HCT116 (cell line): Measurements from ENCODE around the gene TRABD. TPM values are rescaled to one million over a fixed set of nuclear protein-coding genes. Genes with fewer than 3 reads are reported as not detected.

ENCODE experiments used
- ATAC-seq: fragments of 200-7000 bp; cut with Tn5 transposase; 2 replicates; pipeline ENCODE4 v1.9.1; 2020; ENCODE audit warnings: mild to moderate bottlenecking, moderate library complexity
- BruUV-seq: library from RNA; stranded (reverse); fragments of 400-500 nt; replicated peaks from 2 replicates; lab custom pipeline; 2021; lab: Mats Ljungman, UMichigan
- CTCF ChIA-PET: fragments of 300-600 bp; sonication (Branson Sonifier 250); formaldehyde crosslinking; loops from one replicate; lab custom pipeline; 2021; ENCODE audit warnings: antibody characterized with exemption; lab: Charles Lee
- POLR2A ChIA-PET: fragments of 300-600, 350-600 bp; sonication (Branson Sonifier 250); formaldehyde crosslinking; loops from one replicate; lab custom pipeline; 2021; ENCODE audit warnings: antibody characterized with exemption; lab: Charles Lee
- RAD21 ChIA-PET, 2 experiments: fragments of 300-600 bp; sonication (Branson Sonifier 250); formaldehyde crosslinking; loops; one replicate each; lab custom pipeline; 2023; ENCODE audit warnings: low total read pairs in 2 of 2; ENCODE audit not compliant: uncharacterized antibody in 2 of 2, unreplicated experiment in 2 of 2, low non-redundant PET in 1 of 2; lab: Charles Lee
- DNase-seq: peaks from one replicate; pipeline ENCODE4 v3.0.0-alpha.2; 2010; ENCODE audit warnings: low read depth, low spot score
- H2AFZ ChIP-seq: fragments of 200-600 bp; shearing (Covaris generic), sonication (generic); 2 replicates; pipeline ENCODE4 v1.6.1; 2017; ENCODE audit warnings: low read depth, mixed run types, mixed read lengths, antibody characterized with exemption, low read length; ENCODE audit not compliant: poor library complexity, severe bottlenecking
- H3K27ac ChIP-seq: 2 replicates; pipeline ENCODE4 v1.5.1; 2012; ENCODE audit warnings: low read depth, low read length
- H3K27me3 ChIP-seq: fragments of 200-600 bp; sonication (generic); 2 replicates; pipeline ENCODE4 v1.6.1; 2016; ENCODE audit warnings: mixed run types, low read length, mixed read lengths; ENCODE audit not compliant: insufficient read depth
- H3K36me3 ChIP-seq, 2 experiments: fragments of 200-500 bp in 1 of 2; fragments of 200-600 bp in 1 of 2; sonication (Bioruptor generic) in 1 of 2; sonication (generic) in 1 of 2; 2 replicates each; pipeline versions ENCODE4 v1.5.1 to v1.6.1; 2014 to 2016; ENCODE audit warnings: low read length in 2 of 2, inconsistent platforms in 1 of 2, mixed read lengths in 1 of 2, mixed run types in 1 of 2; ENCODE audit not compliant: insufficient read depth in 2 of 2, control insufficient read depth in 1 of 2
- H3K4me1 ChIP-seq, 2 experiments: fragments of 200-600 bp in 1 of 2; sonication (generic) in 1 of 2; 2 replicates each; pipeline versions ENCODE4 v1.5.1 to v1.6.1; 2012 to 2017; ENCODE audit warnings: low read length in 2 of 2, inconsistent platforms in 1 of 2, mild to moderate bottlenecking in 1 of 2, mixed read lengths in 1 of 2, mixed run types in 1 of 2, moderate library complexity in 1 of 2; ENCODE audit not compliant: insufficient read depth in 2 of 2, control insufficient read depth in 1 of 2
- H3K4me2 ChIP-seq: fragments of 200-600 bp; sonication (generic); 2 replicates; pipeline ENCODE4 v1.6.1; 2017; ENCODE audit warnings: mixed run types, low read length, mixed read lengths
- H3K4me3 ChIP-seq, 2 experiments: fragments of 200-600 bp in 1 of 2; sonication (generic) in 1 of 2; replicated peaks in 1 of 2; 2 replicates each; pipeline ENCODE4 v1.5.1; 2011 to 2016; ENCODE audit warnings: low read length in 2 of 2, control low read depth in 1 of 2, low read depth in 1 of 2, mild to moderate bottlenecking in 1 of 2, mixed read lengths in 1 of 2, mixed run types in 1 of 2
- H3K79me2 ChIP-seq: fragments of 200-600 bp; sonication (generic); 2 replicates; pipeline ENCODE4 v1.6.1; 2017; ENCODE audit warnings: mild to moderate bottlenecking, mixed run types, low read length, moderate library complexity, mixed read lengths; ENCODE audit not compliant: insufficient read depth
- H3K9ac ChIP-seq: fragments of 200-600 bp; sonication (generic); 2 replicates; pipeline ENCODE4 v1.6.1; 2016; ENCODE audit warnings: low read length, mixed read lengths
- H3K9me2 ChIP-seq: fragments of 200-600 bp; sonication (generic), shearing (Covaris generic); 2 replicates; pipeline ENCODE4 v1.6.1; 2017; ENCODE audit warnings: mixed run types, mild to moderate bottlenecking, moderate library complexity; ENCODE audit not compliant: insufficient read depth
- H3K9me3 ChIP-seq, 2 experiments: fragments of 200-500 bp in 1 of 2; fragments of 200-600 bp in 1 of 2; sonication (Bioruptor generic) in 1 of 2; sonication (generic) in 1 of 2; 2 replicates each; pipeline ENCODE4 v1.6.1; 2014 to 2017; ENCODE audit warnings: low read length in 2 of 2, mixed read lengths in 2 of 2, inconsistent platforms in 1 of 2, low read depth in 1 of 2, mild to moderate bottlenecking in 1 of 2, mixed run types in 1 of 2, moderate library complexity in 1 of 2; ENCODE audit not compliant: control insufficient read depth in 1 of 2, insufficient read depth in 1 of 2
- H4K20me1 ChIP-seq: fragments of 200-600 bp; sonication (generic), shearing (Covaris generic); 2 replicates; pipeline ENCODE4 v1.6.1; 2017; ENCODE audit warnings: mixed run types, mild to moderate bottlenecking, moderate library complexity; ENCODE audit not compliant: insufficient read depth
- CBX3 ChIP-seq: IDR thresholded peaks from 2 replicates; pipeline ENCODE4 v1.6.1; 2012; ENCODE audit warnings: low read depth
- CEBPB ChIP-seq: IDR thresholded peaks from 2 replicates; pipeline ENCODE4 v1.6.1; 2012; ENCODE audit warnings: low read depth
- ELF1 ChIP-seq: IDR thresholded peaks from 2 replicates; pipeline ENCODE4 v1.6.1; 2012; ENCODE audit warnings: low read depth, borderline replicate concordance
- EZH2 ChIP-seq: fragments of 200-600 bp; sonication (generic); IDR thresholded peaks from 2 replicates; pipeline ENCODE4 v1.6.1; 2017; ENCODE audit warnings: antibody characterized with exemption, mixed run types
- FOSL1 ChIP-seq: IDR thresholded peaks from 2 replicates; pipeline ENCODE4 v1.6.1; 2012; ENCODE audit warnings: low read depth
- JUND ChIP-seq: IDR thresholded peaks from 2 replicates; pipeline ENCODE4 v1.6.1; 2012
- POLR2A ChIP-seq: IDR thresholded peaks from 2 replicates; pipeline ENCODE4 v1.7.0; 2011; ENCODE audit warnings: borderline replicate concordance; ENCODE audit not compliant: insufficient read depth, insufficient read length; ENCODE audit errors: extremely low read depth
- SIN3A ChIP-seq: IDR thresholded peaks from 2 replicates; pipeline ENCODE4 v1.6.1; 2012; ENCODE audit warnings: low read depth
- SRF ChIP-seq: IDR thresholded peaks from 2 replicates; pipeline ENCODE4 v1.6.1; 2012; ENCODE audit warnings: low read depth
- TCF7L2 ChIP-seq: IDR thresholded peaks from 2 replicates; pipeline ENCODE4 v1.7.0; 2011; ENCODE audit warnings: borderline replicate concordance, inconsistent platforms; ENCODE audit not compliant: insufficient read depth, insufficient read length; ENCODE audit errors: extremely low read depth
- ZNF274 ChIP-seq: fragments of 200-500 bp; sonication (Bioruptor generic); IDR thresholded peaks from 2 replicates; pipeline ENCODE4 v1.6.1; 2014; ENCODE audit warnings: mild to moderate bottlenecking, low read depth, low read length, inconsistent platforms
- intact Hi-C: fragments of 100-400 bp; cut with micrococcal nuclease; formaldehyde crosslinking; loops from 2 replicates; pipeline ENCODE4 v1.10.0; 2022
- total RNA-seq: library from RNA; stranded (reverse); gene quantifications from one replicate; pipeline ENCODE4 v1.2.1, GENCODE V29; 2021; ENCODE audit not compliant: unreplicated experiment
- TF ChIP-seq, protein P1 (sequence below): IDR thresholded peaks from 2 replicates; pipeline ENCODE4 v1.6.1; 2012; ENCODE audit warnings: low read depth
- TF ChIP-seq, protein P2 (sequence below), 3 experiments: fragments of 200-600 bp in 1 of 3; sonication (generic) in 1 of 3; IDR thresholded peaks in 2 of 3; conservative IDR thresholded peaks in 1 of 3; 2 replicates each; pipeline ENCODE4 v1.5.1; 2012 to 2017; ENCODE audit warnings: low read depth in 2 of 3, low read length in 2 of 3, antibody characterized with exemption in 1 of 3, borderline replicate concordance in 1 of 3, control low read depth in 1 of 3, mild to moderate bottlenecking in 1 of 3, mixed read lengths in 1 of 3, mixed run types in 1 of 3, moderate library complexity in 1 of 3; ENCODE audit not compliant: insufficient read depth in 1 of 3

TRABD gene
- total RNA-seq, 1 experiment from 2014 or later, result 90.3 TPM

DNA sequence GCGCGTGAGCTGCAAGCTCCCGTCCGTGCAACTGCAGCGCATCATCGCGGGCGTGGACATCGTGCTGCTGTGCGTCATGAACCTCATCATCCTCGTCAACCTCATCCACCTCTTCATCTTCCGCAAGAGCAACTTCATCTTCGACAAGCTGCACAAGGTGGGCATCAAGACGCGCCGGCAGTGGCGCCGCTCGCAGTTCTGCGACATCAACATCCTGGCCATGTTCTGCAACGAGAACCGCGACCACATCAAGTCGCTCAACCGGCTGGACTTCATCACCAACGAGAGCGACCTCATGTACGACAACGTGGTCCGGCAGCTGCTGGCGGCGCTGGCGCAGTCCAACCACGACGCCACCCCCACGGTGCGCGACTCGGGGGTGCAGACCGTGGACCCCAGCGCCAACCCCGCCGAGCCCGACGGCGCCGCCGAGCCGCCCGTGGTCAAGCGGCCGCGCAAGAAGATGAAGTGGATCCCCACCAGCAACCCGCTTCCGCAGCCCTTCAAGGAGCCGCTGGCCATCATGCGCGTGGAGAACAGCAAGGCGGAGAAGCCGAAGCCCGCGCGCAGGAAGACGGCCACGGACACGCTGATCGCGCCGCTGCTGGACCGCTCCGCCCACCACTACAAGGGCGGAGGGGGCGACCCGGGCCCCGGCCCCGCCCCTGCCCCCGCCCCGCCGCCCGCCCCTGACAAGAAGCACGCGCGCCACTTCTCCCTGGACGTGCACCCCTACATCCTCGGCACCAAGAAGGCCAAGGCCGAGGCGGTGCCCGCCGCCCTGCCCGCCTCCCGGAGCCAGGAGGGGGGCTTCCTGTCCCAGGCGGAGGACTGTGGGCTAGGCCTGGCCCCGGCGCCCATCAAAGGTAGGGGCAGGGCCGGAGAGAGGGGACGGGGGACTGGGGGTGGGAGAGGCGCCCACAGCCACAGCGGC lies 7.9 kb upstream of the TRABD start:
- no peak overlapping the region for H3K27ac ChIP-seq
- TF ChIP-seq ELF1 (no peak), POLR2A (no peak), FOSL1 (no peak), JUND (no peak), ZNF274 (no peak), EZH2 (no peak), SIN3A (no peak), SRF (no peak), TCF7L2 (no peak), CEBPB (no peak), CBX3 (no peak)
- TF ChIP-seq, protein P1, sequence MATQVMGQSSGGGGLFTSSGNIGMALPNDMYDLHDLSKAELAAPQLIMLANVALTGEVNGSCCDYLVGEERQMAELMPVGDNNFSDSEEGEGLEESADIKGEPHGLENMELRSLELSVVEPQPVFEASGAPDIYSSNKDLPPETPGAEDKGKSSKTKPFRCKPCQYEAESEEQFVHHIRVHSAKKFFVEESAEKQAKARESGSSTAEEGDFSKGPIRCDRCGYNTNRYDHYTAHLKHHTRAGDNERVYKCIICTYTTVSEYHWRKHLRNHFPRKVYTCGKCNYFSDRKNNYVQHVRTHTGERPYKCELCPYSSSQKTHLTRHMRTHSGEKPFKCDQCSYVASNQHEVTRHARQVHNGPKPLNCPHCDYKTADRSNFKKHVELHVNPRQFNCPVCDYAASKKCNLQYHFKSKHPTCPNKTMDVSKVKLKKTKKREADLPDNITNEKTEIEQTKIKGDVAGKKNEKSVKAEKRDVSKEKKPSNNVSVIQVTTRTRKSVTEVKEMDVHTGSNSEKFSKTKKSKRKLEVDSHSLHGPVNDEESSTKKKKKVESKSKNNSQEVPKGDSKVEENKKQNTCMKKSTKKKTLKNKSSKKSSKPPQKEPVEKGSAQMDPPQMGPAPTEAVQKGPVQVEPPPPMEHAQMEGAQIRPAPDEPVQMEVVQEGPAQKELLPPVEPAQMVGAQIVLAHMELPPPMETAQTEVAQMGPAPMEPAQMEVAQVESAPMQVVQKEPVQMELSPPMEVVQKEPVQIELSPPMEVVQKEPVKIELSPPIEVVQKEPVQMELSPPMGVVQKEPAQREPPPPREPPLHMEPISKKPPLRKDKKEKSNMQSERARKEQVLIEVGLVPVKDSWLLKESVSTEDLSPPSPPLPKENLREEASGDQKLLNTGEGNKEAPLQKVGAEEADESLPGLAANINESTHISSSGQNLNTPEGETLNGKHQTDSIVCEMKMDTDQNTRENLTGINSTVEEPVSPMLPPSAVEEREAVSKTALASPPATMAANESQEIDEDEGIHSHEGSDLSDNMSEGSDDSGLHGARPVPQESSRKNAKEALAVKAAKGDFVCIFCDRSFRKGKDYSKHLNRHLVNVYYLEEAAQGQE, result no peak
- TF ChIP-seq, protein P2, sequence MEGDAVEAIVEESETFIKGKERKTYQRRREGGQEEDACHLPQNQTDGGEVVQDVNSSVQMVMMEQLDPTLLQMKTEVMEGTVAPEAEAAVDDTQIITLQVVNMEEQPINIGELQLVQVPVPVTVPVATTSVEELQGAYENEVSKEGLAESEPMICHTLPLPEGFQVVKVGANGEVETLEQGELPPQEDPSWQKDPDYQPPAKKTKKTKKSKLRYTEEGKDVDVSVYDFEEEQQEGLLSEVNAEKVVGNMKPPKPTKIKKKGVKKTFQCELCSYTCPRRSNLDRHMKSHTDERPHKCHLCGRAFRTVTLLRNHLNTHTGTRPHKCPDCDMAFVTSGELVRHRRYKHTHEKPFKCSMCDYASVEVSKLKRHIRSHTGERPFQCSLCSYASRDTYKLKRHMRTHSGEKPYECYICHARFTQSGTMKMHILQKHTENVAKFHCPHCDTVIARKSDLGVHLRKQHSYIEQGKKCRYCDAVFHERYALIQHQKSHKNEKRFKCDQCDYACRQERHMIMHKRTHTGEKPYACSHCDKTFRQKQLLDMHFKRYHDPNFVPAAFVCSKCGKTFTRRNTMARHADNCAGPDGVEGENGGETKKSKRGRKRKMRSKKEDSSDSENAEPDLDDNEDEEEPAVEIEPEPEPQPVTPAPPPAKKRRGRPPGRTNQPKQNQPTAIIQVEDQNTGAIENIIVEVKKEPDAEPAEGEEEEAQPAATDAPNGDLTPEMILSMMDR (IDR thresholded peaks at IDR 0.05 in 2 of 3, conservative IDR thresholded peaks at IDR 0.05 in 1 of 3; ENCODE audit: borderline replicate concordance in 1 of 3, insufficient read depth in 1 of 3, low read depth in 2 of 3, low read length in 2 of 3), result no peak
- TF ChIP-seq, all 23 proteins: peak for 0
- RAD21 ChIA-PET, result no interaction called here
- no peaks in the 10 kb centered on the region for H3K27me3 ChIP-seq
- H3K79me2 ChIP-seq, result no peaks in the 10 kb centered on the region
- no peaks in the 10 kb centered on the region for H3K4me1 ChIP-seq
- no peak overlapping the region for H3K4me2 ChIP-seq
- H3K9ac ChIP-seq, result no peak overlapping the region
- H3K9me3 ChIP-seq, result no peaks in the 10 kb centered on the region
- no peaks in the 10 kb centered on the region for H3K36me3 ChIP-seq
- DNase-seq (no peak), ATAC-seq (no peak)
- no peak overlapping the region for H2AFZ ChIP-seq
- intact Hi-C loops, result no loop called here
- POLR2A ChIA-PET, result no interaction called here
- H4K20me1 ChIP-seq, result no peaks in the 10 kb centered on the region
- no TSS peak for BruUV-seq
- CTCF ChIA-PET, result no interaction called here
- no peaks in the 10 kb centered on the region for H3K9me2 ChIP-seq
- H3K4me3 ChIP-seq, result no peak overlapping the region
